Hematopoietic multipotent progenitor cell treated with erythropoietin and hydrocortisone succinate and interleukin-3 and kit ligand, for 4 days (in vitro differentiated cells): ENCODE results near the gene AASS.

Source experiments
- DNase-seq: peaks from one replicate; pipeline ENCODE4 v3.0.0-alpha.2; 2015

The AASS gene

GRCh38 chr7:122035876-122036275, 108.2 kb downstream of the AASS start:
- DNase-seq = no peak

- DNase-seq = no peak
These were observed 110.4 kb downstream of the AASS start for GRCh38 chr7:122033641-122034040.

- no peak for DNase-seq
These were observed 117.0 kb downstream of the AASS start for GRCh38 chr7:122027058-122027457.
